GM12801 (cell line): ENCODE measurements around the gene ICA1L.

ENCODE experiments used
- CTCF ChIP-seq: IDR thresholded peaks from one replicate; pipeline ENCODE4 v1.5.1; 2011; ENCODE audit warnings: control low read depth; ENCODE audit not compliant: insufficient read length; ENCODE audit errors: extremely low read depth

Gene ICA1L

GRCh38 chr2:202723746-202724145, 147.8 kb downstream of the ICA1L start:
- TF ChIP-seq CTCF, result no peak
